HUES64 (cell line): ENCODE results near the gene ARHGAP21.

Source experiments
- H3K27ac ChIP-seq: 2 replicates; pipeline ENCODE4 v1.7.0; 2013; ENCODE audit warnings: low read depth, low read length, inconsistent platforms
- H3K27me3 ChIP-seq: 2 replicates; pipeline ENCODE4 v1.6.1; 2013; ENCODE audit warnings: mild to moderate bottlenecking, low read length; ENCODE audit not compliant: insufficient read depth
- H3K36me3 ChIP-seq: 2 replicates; pipeline ENCODE4 v1.6.1; 2013; ENCODE audit warnings: mild to moderate bottlenecking, low read length; ENCODE audit not compliant: insufficient read depth
- H3K4me1 ChIP-seq: 2 replicates; pipeline ENCODE4 v1.6.1; 2013; ENCODE audit warnings: mild to moderate bottlenecking, low read length, moderate library complexity; ENCODE audit not compliant: insufficient read depth
- H3K4me3 ChIP-seq: 2 replicates; pipeline ENCODE4 v1.5.1; 2013; ENCODE audit warnings: mild to moderate bottlenecking, low read length, moderate library complexity
- H3K9ac ChIP-seq: 2 replicates; pipeline ENCODE4 v1.6.1; 2013; ENCODE audit warnings: mild to moderate bottlenecking, low read depth, low read length
- H3K9me3 ChIP-seq: 2 replicates; pipeline ENCODE4 v1.6.1; 2013; ENCODE audit warnings: low read depth, low read length; ENCODE audit not compliant: insufficient read depth
- WGBS: fragments of 150-250, 120-280 bp; methylation state at CpG from one replicate; pipeline ENCODE4 v1.1.7; 2013; ENCODE audit warnings: missing lambda C conversion rate; 5-methylcytosine and 5-hydroxymethylcytosine counted together

The ARHGAP21 gene

GRCh38 chr10:24707445-24707844 is 16.2 kb downstream of the ARHGAP21 start:
- peaks cover 4% of the 10 kb centered on the region; the same call in 1 of the 2 replicates for H3K4me1 ChIP-seq
- no peak overlapping the region for H3K9ac ChIP-seq
- no peaks in the 10 kb centered on the region for H3K9me3 ChIP-seq
- 88% methylated on average over 3 of the region's 3 CpGs for WGBS
- H3K27me3 ChIP-seq, result no peaks in the 10 kb centered on the region
- no peak overlapping the region for H3K27ac ChIP-seq
- H3K36me3 ChIP-seq, result no peaks in the 10 kb centered on the region
- H3K4me3 ChIP-seq, result no peak overlapping the region

GRCh38 chr10:24706479-24707118 is 17.1 kb downstream of the ARHGAP21 start:
- H3K9ac ChIP-seq, result no peak overlapping the region
- WGBS, result 89% methylated on average over 7 of the region's 7 CpGs
- H3K4me1 ChIP-seq, result peaks cover 4% of the 10 kb centered on the region; the same call in 1 of the 2 replicates
- H3K9me3 ChIP-seq, result no peaks in the 10 kb centered on the region
- H3K4me3 ChIP-seq, result no peak overlapping the region
- no peaks in the 10 kb centered on the region for H3K36me3 ChIP-seq
- no peaks in the 10 kb centered on the region for H3K27me3 ChIP-seq
- H3K27ac ChIP-seq, result no peak overlapping the region

- Histone ChIP-seq H3K9me3 (no peaks in the 10 kb centered on the region), H3K27me3 (no peaks in the 10 kb centered on the region), H3K4me1 (peaks cover 7% of the 10 kb centered on the region), H3K4me3 (no peak overlapping the region), H3K36me3 (no peaks in the 10 kb centered on the region), H3K27ac (no peak overlapping the region), H3K9ac (no peak overlapping the region)
- WGBS, result 95% methylated on average over 5 of the region's 5 CpGs
Measured at GRCh38 chr10:24703700-24704099, 20.0 kb downstream of the ARHGAP21 start.

- H3K4me1 ChIP-seq, result peaks cover 4% of the 10 kb centered on the region
- H3K9me3 ChIP-seq, result no peaks in the 10 kb centered on the region
- no peak overlapping the region for H3K9ac ChIP-seq
- H3K27me3 ChIP-seq, result no peaks in the 10 kb centered on the region
- H3K36me3 ChIP-seq, result no peaks in the 10 kb centered on the region
- no peak overlapping the region for H3K4me3 ChIP-seq
- 90% methylated on average over 3 of the region's 3 CpGs for WGBS
- no peak overlapping the region for H3K27ac ChIP-seq
Measured at GRCh38 chr10:24701447-24701846, 22.2 kb downstream of the ARHGAP21 start.

- H3K4me1 ChIP-seq, result peaks cover 4% of the 10 kb centered on the region
- H3K9ac ChIP-seq, result no peak overlapping the region
- no peaks in the 10 kb centered on the region for H3K27me3 ChIP-seq
- no peaks in the 10 kb centered on the region for H3K9me3 ChIP-seq
- WGBS, result 91% methylated on average over 2 of the region's 6 CpGs
- no peak overlapping the region for H3K4me3 ChIP-seq
- H3K36me3 ChIP-seq, result no peaks in the 10 kb centered on the region
- H3K27ac ChIP-seq, result no peak overlapping the region
Measured at GRCh38 chr10:24700948-24701347, 22.7 kb downstream of the ARHGAP21 start.

GRCh38 chr10:24698270-24698669 is 25.4 kb downstream of the ARHGAP21 start:
- Histone ChIP-seq H3K27me3 (no peaks in the 10 kb centered on the region), H3K4me1 (peaks cover 4% of the 10 kb centered on the region), H3K36me3 (no peaks in the 10 kb centered on the region), H3K9ac (no peak overlapping the region), H3K4me3 (no peak overlapping the region), H3K9me3 (no peaks in the 10 kb centered on the region), H3K27ac (no peak overlapping the region)
- WGBS, result 91% methylated on average over 3 of the region's 3 CpGs

- Histone ChIP-seq H3K27me3 (no peaks in the 10 kb centered on the region), H3K4me3 (no peak overlapping the region), H3K36me3 (no peaks in the 10 kb centered on the region), H3K9me3 (no peaks in the 10 kb centered on the region), H3K27ac (no peak overlapping the region), H3K4me1 (peaks cover 4% of the 10 kb centered on the region), H3K9ac (no peak overlapping the region)
- WGBS, result 94% methylated on average over 2 of the region's 2 CpGs
Measured at GRCh38 chr10:24697080-24697479, 26.6 kb downstream of the ARHGAP21 start.

- no peak overlapping the region for H3K27ac ChIP-seq
- H3K4me3 ChIP-seq, result no peak overlapping the region
- no peaks in the 10 kb centered on the region for H3K9me3 ChIP-seq
- no peaks in the 10 kb centered on the region for H3K27me3 ChIP-seq
- H3K36me3 ChIP-seq, result no peaks in the 10 kb centered on the region
- WGBS, result 97% methylated on average over 3 of the region's 3 CpGs
- no peak overlapping the region for H3K9ac ChIP-seq
- H3K4me1 ChIP-seq, result peaks cover 4% of the 10 kb centered on the region; the same call in 1 of the 2 replicates
Measured at GRCh38 chr10:24695452-24695851, 28.2 kb downstream of the ARHGAP21 start.

- Histone ChIP-seq H3K36me3 (no peaks in the 10 kb centered on the region), H3K27me3 (no peaks in the 10 kb centered on the region), H3K9ac (no peak overlapping the region), H3K9me3 (no peaks in the 10 kb centered on the region), H3K4me3 (no peak overlapping the region), H3K4me1 (peaks cover 4% of the 10 kb centered on the region; the same call in 1 of the 2 replicates), H3K27ac (no peak overlapping the region)
- WGBS, result 96% methylated on average over 5 of the region's 5 CpGs
Measured at GRCh38 chr10:24694086-24694485, 29.6 kb downstream of the ARHGAP21 start.

- Histone ChIP-seq H3K36me3 (no peaks in the 10 kb centered on the region), H3K27ac (no peak overlapping the region), H3K9ac (no peak overlapping the region), H3K9me3 (no peaks in the 10 kb centered on the region), H3K27me3 (no peaks in the 10 kb centered on the region), H3K4me3 (no peak overlapping the region), H3K4me1 (no peaks in the 10 kb centered on the region)
- WGBS, result 94% methylated on average over 3 of the region's 4 CpGs
Measured at GRCh38 chr10:24690961-24691512, 32.6 kb downstream of the ARHGAP21 start.

GRCh38 chr10:24685958-24686540 is 37.6 kb downstream of the ARHGAP21 start:
- no peak overlapping the region for H3K4me3 ChIP-seq
- no peaks in the 10 kb centered on the region for H3K36me3 ChIP-seq
- 91% methylated on average over 3 of the region's 4 CpGs for WGBS
- no peaks in the 10 kb centered on the region for H3K9me3 ChIP-seq
- H3K27me3 ChIP-seq, result no peaks in the 10 kb centered on the region
- H3K4me1 ChIP-seq, result no peaks in the 10 kb centered on the region
- no peak overlapping the region for H3K9ac ChIP-seq
- no peak overlapping the region for H3K27ac ChIP-seq
